Measurements from ENCODE around the gene CCL20.

CCL20 gene

DNA sequence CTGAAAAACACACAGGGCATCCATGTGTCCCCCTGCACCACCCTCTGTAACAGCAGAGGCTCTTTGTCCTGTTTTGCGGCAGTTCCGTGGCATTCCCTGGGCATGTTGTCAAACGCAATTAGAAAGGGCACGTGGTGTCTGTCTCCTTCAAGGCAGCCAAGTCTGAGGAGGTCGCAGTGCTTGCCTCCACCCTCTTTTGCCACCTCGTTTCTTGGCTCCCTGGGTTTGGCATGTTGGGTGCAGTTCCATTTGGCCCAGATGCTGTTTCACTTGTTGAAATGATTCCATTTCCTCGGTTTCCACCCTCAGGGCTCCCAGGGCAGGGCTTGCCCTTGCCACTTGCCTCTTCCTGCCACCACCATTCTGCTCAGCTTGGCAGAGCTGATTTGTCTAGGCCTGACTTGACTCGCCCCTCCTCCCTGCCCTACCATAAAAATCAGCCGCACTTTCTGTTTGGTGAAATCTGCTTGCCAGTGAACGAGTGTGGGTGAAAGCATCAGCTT lies 12.4 kb downstream of the CCL20 start:
- H3F3A ChIP-seq (ENCODE audit: control insufficient read depth, insufficient read depth), result no peaks in the 10 kb centered on the region
- no peaks in the 10 kb centered on the region for H3K9me2 ChIP-seq (replicated peaks; ENCODE audit: control insufficient read depth, low read length)
- H3K27ac ChIP-seq (ENCODE audit: low read depth, low read length), result no peak overlapping the region
- H3K4me1 ChIP-seq (ENCODE audit: control insufficient read depth, low read length), result no peaks in the 10 kb centered on the region
- no peak overlapping the region for H3K4me2 ChIP-seq (ENCODE audit: low read length)
- H3K36me3 ChIP-seq (ENCODE audit: control insufficient read depth, low read length), result no peaks in the 10 kb centered on the region
- H3K27me3 ChIP-seq (ENCODE audit: control insufficient read depth, low read length), result no peaks in the 10 kb centered on the region
- H3K9me3 ChIP-seq (ENCODE audit: control insufficient read depth, insufficient read depth, low read length), result no peaks in the 10 kb centered on the region
- no peaks in the 10 kb centered on the region for H4K20me1 ChIP-seq (ENCODE audit: control insufficient read depth, insufficient read depth, low read depth, low read length)
- no peak overlapping the region for H3K4me3 ChIP-seq (ENCODE audit: low read length)
- H3K79me2 ChIP-seq (ENCODE audit: control insufficient read depth, low read length), result no peaks in the 10 kb centered on the region
- TF ChIP-seq, protein P1, sequence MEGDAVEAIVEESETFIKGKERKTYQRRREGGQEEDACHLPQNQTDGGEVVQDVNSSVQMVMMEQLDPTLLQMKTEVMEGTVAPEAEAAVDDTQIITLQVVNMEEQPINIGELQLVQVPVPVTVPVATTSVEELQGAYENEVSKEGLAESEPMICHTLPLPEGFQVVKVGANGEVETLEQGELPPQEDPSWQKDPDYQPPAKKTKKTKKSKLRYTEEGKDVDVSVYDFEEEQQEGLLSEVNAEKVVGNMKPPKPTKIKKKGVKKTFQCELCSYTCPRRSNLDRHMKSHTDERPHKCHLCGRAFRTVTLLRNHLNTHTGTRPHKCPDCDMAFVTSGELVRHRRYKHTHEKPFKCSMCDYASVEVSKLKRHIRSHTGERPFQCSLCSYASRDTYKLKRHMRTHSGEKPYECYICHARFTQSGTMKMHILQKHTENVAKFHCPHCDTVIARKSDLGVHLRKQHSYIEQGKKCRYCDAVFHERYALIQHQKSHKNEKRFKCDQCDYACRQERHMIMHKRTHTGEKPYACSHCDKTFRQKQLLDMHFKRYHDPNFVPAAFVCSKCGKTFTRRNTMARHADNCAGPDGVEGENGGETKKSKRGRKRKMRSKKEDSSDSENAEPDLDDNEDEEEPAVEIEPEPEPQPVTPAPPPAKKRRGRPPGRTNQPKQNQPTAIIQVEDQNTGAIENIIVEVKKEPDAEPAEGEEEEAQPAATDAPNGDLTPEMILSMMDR (IDR thresholded peaks at IDR 0.05; ENCODE audit: low read depth, low read length, poor library complexity, severe bottlenecking), result no peak
- TF ChIP-seq EZH2phosphoT487 (IDR thresholded peaks at IDR 0.05; ENCODE audit: borderline replicate concordance, low read length), result no peak

DNA sequence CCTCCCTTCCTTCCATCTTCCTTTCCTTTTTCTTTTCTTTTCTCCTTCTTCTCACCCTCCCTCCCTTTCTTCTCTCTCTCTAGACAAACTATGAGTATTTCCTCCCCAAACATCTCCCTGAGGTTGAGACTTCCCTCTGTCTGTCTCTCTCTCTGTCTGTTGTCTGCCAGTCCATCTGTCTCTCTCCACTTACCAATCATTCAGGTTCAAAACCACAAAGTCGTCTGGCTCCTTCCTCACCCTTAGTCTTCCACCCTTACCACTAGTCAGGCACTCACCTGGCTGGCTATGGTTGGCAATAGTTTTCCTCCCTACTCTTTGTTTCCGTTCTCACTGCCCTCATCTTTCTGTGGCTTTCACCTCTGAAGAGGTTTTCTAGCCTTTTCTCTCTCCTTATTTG lies 12.9 kb downstream of the CCL20 start:
- no peaks in the 10 kb centered on the region for H3K9me3 ChIP-seq (ENCODE audit: control insufficient read depth, insufficient read depth, low read length)
- H3K36me3 ChIP-seq (ENCODE audit: control insufficient read depth, low read length), result no peaks in the 10 kb centered on the region
- H3K27ac ChIP-seq (ENCODE audit: low read depth, low read length), result no peak overlapping the region
- H3F3A ChIP-seq (ENCODE audit: control insufficient read depth, insufficient read depth), result no peaks in the 10 kb centered on the region
- no peaks in the 10 kb centered on the region for H3K79me2 ChIP-seq (ENCODE audit: control insufficient read depth, low read length)
- H3K4me3 ChIP-seq (ENCODE audit: low read length), result no peak overlapping the region
- H3K4me1 ChIP-seq (ENCODE audit: control insufficient read depth, low read length), result no peaks in the 10 kb centered on the region
- no peaks in the 10 kb centered on the region for H4K20me1 ChIP-seq (ENCODE audit: control insufficient read depth, insufficient read depth, low read depth, low read length)
- TF ChIP-seq, protein P1 (IDR thresholded peaks at IDR 0.05; ENCODE audit: low read depth, low read length, poor library complexity, severe bottlenecking), result no peak
- no peak for TF ChIP-seq EZH2phosphoT487 (IDR thresholded peaks at IDR 0.05; ENCODE audit: borderline replicate concordance, low read length)
- H3K27me3 ChIP-seq (ENCODE audit: control insufficient read depth, low read length), result no peaks in the 10 kb centered on the region
- no peaks in the 10 kb centered on the region for H3K9me2 ChIP-seq (replicated peaks; ENCODE audit: control insufficient read depth, low read length)
- H3K4me2 ChIP-seq (ENCODE audit: low read length), result no peak overlapping the region

DNA sequence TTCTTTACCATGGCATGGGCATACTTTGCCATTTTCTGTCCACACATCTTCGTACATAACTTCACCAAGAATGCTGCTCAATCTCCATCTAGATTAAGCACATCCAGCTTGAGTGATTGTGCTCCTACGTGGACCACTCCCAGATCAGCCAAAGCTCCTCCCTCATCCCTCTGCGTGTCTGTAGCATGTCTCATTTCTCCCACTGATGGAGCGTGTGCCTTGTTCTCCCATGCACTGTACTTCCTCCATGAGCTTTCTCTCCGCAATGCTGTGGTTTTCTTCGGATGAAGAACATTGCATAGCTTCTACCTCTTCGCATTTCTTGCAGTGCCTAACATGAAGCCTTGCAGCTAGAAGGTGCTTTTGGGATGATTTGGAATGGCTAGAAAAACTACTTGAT lies 13.5 kb downstream of the CCL20 start:
- no peak overlapping the region for H3K4me3 ChIP-seq (ENCODE audit: low read length)
- no peaks in the 10 kb centered on the region for H3K4me1 ChIP-seq (ENCODE audit: control insufficient read depth, low read length)
- no peaks in the 10 kb centered on the region for H3K27me3 ChIP-seq (ENCODE audit: control insufficient read depth, low read length)
- no peaks in the 10 kb centered on the region for H3F3A ChIP-seq (ENCODE audit: control insufficient read depth, insufficient read depth)
- no peak overlapping the region for H3K4me2 ChIP-seq (ENCODE audit: low read length)
- no peaks in the 10 kb centered on the region for H3K9me3 ChIP-seq (ENCODE audit: control insufficient read depth, insufficient read depth, low read length)
- no peaks in the 10 kb centered on the region for H4K20me1 ChIP-seq (ENCODE audit: control insufficient read depth, insufficient read depth, low read depth, low read length)
- H3K9me2 ChIP-seq (replicated peaks; ENCODE audit: control insufficient read depth, low read length), result no peaks in the 10 kb centered on the region
- TF ChIP-seq, protein P1 (IDR thresholded peaks at IDR 0.05; ENCODE audit: low read depth, low read length, poor library complexity, severe bottlenecking), result no peak
- no peaks in the 10 kb centered on the region for H3K79me2 ChIP-seq (ENCODE audit: control insufficient read depth, low read length)
- H3K27ac ChIP-seq (ENCODE audit: low read depth, low read length), result no peak overlapping the region
- no peaks in the 10 kb centered on the region for H3K36me3 ChIP-seq (ENCODE audit: control insufficient read depth, low read length)

Data from DOHH2 (cell line).